CMK (cell line): Measurements from ENCODE around the gene PPFIA4.

Experiments used
- DNase-seq: peaks from one replicate; pipeline ENCODE4 v3.0.0-alpha.2; 2010; ENCODE audit warnings: low read depth

PPFIA4 gene

GRCh38 chr1:203057911-203058675, 31.8 kb downstream of the PPFIA4 start:
- DNase-seq = no peak

GRCh38 chr1:203058676-203058935, 32.3 kb downstream of the PPFIA4 start:
- no peak for DNase-seq

GRCh38 chr1:203059485-203059884, 33.2 kb downstream of the PPFIA4 start:
- DNase-seq = no peak

GRCh38 chr1:203060115-203060514, 33.8 kb downstream of the PPFIA4 start:
- no peak for DNase-seq

- no peak for DNase-seq
Measured at GRCh38 chr1:203063287-203063686, 37.0 kb downstream of the PPFIA4 start.

GRCh38 chr1:203065191-203065590, 38.9 kb downstream of the PPFIA4 start:
- DNase-seq = no peak

- no peak for DNase-seq
Measured at GRCh38 chr1:203065986-203066385, 39.7 kb downstream of the PPFIA4 start.

- DNase-seq = no peak
Measured at GRCh38 chr1:203066965-203067364, 40.7 kb downstream of the PPFIA4 start.

- no peak for DNase-seq
Measured at GRCh38 chr1:203069030-203069747, 42.9 kb downstream of the PPFIA4 start.

GRCh38 chr1:203072002-203072602, 45.8 kb downstream of the PPFIA4 start:
- no peak for DNase-seq

GRCh38 chr1:203072911-203073310, 46.6 kb downstream of the PPFIA4 start:
- no peak for DNase-seq

GRCh38 chr1:203073469-203073868, 47.2 kb downstream of the PPFIA4 start:
- no peak for DNase-seq

- DNase-seq = no peak
Measured at GRCh38 chr1:203074610-203075009, 48.3 kb downstream of the PPFIA4 start.

GRCh38 chr1:203075236-203076030, 49.1 kb downstream of the PPFIA4 start:
- no peak for DNase-seq

- peak; percentile 93 for DNase-seq
Measured at GRCh38 chr1:203076031-203076511, 49.8 kb downstream of the PPFIA4 start.

- DNase-seq = no peak
Measured at GRCh38 chr1:203077367-203077766, 51.1 kb downstream of the PPFIA4 start.

- no peak for DNase-seq
Measured at GRCh38 chr1:203077956-203078355, 51.7 kb downstream of the PPFIA4 start.

- DNase-seq = no peak
Measured at GRCh38 chr1:203078478-203078877, 52.2 kb downstream of the PPFIA4 start.

- DNase-seq = no peak
Measured at GRCh38 chr1:203080456-203080855, 54.2 kb downstream of the PPFIA4 start.

GRCh38 chr1:203081465-203082230, 55.4 kb downstream of the PPFIA4 start:
- no peak for DNase-seq

GRCh38 chr1:203082231-203082505, 55.9 kb downstream of the PPFIA4 start:
- DNase-seq = no peak
